Stimulated activated CD4-positive, alpha-beta T cell treated with anti-CD3 and anti-CD28 coated beads, Interleukin-4, amount 100 ng/mL, for 24 hours (primary cell): ENCODE results near the gene RPH3AL.
"Not testable (repeated sequence)": the region's sequence is repeated elsewhere in the genome, so short reads cannot be mapped to it uniquely, and the experiment has no call there.

ENCODE experiments used
- DNase-seq: peaks from one replicate; pipeline ENCODE4 v3.0.0-alpha.2; 2020

RPH3AL gene

DNA sequence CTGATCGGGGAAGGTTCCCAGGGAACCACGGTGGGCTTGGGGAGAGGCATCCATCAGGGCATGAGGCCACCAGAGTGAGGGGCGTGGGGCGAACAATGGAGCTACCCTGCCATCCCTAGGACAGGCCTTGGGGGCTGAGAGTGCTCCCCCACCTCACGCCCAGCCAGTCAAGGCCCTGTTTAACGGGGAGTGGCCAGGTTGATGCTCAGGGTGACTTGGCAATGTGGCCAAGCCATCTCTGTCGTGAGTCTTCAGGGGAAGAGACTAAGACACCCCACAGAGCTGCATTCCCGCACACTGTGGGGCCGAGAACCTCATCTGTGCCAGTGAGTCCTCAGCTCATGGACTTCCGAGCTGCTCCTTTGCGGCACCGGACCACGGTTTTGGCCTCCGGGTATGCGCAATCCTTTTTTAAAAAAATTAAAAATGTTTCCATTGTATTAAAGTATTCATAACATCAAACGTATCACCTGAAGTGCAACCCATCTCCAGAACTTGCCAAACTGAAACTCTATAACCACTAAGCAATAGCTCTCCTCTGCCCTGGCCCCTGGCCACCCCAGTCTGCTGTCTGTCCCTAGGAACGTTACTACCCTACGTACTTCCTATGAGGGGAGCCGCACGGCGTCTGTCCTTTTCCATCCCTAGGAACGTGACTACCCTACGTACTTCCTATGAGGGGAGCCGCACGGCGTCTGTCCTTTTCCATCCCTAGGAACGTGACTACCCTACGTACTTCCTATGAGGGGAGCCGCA, 99.3 kb downstream of the RPH3AL start:
- DNase-seq: no peak

DNA sequence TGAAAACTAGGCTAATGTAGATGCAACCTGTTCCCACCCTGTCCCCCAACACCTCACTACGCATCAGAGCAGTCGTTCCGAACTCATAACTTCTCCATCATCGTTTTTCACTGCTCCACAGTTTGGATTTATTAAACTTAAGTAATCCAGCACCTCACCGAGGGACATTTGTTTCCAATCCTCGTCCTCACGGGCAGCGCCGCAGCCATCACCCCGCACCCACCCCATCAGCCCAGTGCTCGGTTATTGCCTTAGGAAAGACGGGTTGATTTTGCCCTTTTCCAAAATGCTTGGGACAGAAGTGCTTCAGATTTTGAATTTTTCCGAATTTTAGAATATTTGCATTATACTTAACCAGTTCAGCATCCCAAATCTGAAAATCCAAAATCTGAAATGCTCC, 100.2 kb downstream of the RPH3AL start:
- no peak for DNase-seq

DNA sequence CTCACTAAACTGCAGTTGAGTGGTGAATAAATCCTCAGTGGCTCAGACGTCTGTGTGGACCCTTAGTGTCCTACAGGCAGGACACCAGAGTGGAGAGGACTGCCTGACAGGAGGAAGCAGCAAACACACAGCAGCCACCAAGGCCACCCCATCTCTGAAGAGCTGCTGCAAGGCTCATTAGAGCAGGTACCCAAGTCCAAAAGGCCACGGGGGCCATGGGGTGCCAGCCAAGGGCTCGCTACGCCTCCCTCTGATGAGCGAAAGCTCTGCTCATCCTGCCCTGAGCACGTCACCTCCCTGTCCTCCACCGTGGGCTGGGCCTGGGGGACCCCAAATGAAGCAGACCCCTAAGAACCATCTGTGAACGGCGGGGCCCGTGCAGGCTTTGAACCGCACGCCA, 101.1 kb downstream of the RPH3AL start:
- no peak for DNase-seq

DNA sequence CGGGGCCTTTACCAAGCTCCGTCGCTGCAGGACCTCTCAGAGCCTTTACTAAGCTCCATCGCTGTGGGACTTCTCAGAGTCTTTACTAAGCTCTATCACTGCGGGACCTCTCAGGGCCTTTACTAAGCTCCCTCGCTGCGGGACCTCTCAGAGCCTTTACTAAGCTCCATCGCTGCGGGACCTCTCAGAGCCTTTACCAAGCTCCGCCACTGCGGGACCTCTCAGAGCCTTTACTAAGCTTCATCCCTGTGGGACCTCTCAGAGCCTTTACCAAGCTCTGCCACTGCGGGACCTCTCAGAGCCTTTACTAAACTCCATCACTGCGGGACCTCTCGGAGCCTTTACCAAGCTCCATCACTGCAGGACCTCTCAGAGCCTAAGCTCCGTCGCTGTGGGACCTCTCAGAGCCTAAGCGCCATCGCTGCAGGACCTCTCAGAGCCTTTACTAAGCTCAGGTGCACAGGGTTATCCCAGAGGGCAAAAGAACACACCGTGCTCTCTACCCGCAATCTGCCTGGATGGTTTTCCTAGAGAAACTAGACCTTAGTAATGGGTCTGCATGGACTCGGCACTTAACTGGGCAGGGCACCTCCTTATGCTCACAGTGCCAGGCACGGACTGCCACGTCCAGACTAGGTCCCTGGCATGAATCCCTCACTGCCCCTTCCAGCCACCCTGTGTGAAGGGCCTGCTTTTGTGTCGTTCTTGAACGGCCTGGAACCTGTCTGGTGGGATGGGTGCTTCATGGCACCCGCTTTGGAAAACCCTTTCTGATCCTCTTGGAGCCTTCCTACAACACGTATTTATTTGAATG, 101.9 kb downstream of the RPH3AL start:
- DNase-seq: no peak

DNA sequence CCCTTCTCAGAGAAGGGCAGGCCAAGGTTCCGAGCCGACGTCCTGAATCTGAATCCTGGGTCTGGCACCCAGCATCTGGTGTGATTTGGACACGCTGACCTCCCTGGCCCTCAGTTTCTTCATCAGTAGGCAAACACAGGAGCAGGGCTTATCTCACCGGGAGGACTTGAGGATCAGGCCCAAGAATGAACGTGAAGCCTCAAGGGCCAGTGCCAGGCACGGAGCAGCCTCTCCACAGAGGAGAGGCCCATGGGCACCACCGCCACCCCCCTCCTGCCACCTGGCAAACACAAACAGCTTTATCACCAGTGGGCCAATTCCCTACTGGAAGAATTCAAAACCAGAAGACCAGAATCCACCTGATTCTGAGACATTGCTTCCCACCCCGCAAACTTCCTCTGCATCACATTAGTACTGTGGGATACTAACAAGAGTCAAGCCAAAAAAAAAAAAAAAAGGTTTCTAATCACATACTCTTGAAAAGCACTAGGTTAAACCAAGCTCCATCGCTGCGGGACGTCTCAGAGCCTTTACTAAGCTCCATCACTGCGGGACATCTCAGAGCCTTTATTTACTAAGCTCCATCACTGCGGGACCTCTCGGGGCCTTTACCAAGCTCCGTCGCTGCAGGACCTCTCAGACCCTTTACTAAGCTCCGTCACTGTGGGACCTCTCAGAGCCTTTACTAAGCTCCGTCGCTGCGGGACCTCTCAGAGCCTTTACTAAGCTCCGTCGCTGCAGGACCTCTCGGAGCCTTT, 103.2 kb downstream of the RPH3AL start:
- no peak for DNase-seq

DNA sequence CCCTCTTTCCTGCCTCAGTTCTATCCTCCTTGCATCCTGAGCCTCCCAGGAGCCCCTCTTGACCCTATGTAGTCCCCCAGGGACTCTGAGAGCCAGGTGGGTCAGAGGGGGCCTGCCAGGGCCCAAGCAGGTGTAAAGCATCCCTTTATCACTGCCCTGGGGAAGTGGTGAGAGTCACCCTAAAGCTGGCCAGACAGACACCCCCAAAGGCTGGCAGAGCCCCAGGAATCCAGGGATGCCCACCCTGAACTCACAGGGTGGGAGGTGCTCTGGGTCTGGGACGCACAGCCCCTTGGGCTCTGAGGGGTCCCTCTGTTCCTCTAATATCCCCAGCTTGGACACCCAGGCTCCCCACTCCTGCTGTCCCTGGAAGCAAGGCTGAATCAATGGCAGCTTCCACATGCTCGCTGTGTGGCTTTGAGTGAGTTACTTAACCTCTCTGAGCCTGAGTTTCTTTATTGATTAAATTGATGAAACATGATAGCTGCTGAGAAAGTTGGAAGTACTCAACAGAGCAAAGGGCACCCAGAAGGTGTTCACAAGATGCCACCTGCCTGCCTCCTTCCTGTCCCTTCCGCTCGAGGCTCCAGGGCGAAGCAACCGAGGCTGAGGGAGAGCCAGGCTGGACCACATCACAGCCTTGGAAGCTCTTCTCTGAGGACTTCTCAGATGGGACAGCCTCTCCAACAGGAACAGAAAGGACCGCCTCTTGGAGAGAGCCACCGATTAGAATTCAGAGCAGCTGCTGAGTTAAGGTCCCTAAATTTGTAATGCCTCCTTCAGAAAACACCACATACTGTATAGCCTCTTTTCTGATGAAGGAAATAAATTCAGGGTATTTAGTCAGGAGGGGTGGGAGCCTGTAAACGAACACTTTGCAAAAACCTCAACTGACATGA, 104.0 kb downstream of the RPH3AL start:
- no peak for DNase-seq

DNA sequence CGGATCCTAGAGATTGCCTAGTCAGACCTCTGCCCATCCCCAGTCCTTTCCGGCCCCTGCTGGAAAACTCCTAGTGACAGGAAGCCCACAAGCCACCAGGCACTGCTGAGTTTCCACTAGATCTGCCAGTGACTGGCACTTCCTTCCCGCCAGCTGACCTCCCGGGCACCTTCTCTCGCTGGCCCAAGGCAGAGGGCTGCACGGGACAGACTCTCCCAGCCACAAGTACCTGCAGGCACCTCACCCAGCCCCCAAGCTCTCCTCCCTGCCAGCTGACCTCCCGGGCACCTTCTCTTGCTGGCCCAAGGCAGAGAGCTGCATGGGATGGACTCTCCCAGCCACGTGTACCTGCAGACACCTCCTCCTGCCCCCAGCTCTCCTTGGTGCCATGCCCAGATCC, 104.8 kb downstream of the RPH3AL start:
- DNase-seq: no peak

DNA sequence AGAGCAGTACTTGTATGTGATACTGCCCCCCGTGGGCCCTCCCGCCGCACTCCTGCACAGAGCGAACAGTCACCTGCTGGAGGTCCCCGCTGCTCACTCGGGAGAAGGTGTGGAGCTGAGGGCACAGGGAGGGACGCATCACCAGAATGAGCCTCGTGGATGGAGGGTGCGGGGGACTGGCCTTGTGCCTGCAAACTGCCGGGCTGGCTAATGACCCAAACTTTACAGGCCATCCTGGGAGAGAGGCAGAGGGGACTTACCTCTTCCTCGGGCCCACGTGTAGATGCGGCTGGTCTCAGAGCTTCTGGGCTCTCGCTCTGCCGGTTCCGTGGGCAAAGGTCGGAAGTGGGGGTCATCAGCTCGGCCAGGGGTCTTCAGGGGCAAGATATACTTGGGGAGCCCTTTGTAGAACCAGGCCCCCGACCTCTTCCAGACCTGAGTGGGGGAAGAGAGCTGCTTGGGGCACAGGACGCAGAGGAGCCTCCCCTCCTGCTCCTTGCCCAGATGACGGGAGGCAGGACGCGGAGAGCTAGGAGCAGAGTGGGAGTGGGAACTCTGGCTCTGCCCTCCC, 105.7 kb downstream of the RPH3AL start:
- no peak for DNase-seq

DNA sequence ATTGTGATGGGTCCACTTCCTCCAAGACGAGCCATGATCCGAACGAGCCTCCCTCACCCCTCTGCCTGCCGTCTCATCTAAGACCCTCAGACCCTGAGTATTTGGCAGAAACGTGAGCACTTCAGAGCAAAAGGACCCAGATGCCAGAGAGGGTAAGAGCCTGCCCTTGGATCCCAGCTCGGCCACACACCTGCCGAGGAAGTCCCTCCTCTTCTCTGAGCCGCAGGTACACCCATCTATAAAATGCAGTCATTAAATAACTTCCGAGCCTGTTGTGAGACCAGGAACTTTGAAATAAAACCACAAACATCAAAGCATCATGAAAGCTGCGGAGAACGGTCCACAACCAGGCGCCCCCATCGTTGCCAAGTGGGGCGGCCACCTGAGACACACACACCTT, 106.4 kb downstream of the RPH3AL start:
- DNase-seq: no peak

DNA sequence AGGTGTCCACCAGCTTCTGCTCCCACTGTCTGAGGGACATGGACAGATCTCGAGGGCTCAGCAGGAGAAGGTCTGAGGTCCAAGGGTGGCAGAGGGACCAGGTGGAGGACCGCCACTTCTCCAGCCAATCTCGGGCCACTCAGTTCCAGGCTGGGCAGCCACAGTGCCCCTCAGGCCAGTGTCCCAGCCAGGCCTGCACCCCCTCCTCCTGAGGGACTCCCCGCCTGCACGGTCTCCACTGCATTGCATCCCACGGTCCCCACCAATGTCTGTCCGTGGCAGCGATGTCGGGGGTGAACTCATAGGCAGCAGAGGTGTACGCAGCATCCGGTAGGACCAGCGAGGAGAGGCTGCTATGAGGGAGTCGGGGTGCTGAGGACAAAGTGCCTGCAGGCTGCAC, 107.0 kb downstream of the RPH3AL start:
- no peak for DNase-seq

DNA sequence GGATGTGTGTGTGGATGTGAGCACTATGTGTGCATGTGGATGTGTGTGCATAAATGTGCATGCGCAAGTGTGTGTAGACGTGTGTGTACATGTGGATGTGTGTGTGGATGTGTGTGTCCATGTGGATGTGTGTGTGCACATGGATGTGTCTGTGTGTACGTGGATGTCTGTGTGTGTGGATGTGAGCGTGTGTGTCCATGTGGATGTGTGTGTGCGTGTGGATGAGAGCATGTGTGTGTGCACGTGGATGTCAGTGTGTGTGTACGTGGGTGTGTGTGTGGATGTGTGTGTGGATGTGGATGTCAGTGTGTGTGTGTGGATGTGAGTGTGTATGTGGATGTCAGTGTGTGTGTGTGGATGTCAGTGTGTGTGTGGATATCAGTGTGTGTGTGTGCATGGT, 107.6 kb downstream of the RPH3AL start:
- DNase-seq: no peak

DNA sequence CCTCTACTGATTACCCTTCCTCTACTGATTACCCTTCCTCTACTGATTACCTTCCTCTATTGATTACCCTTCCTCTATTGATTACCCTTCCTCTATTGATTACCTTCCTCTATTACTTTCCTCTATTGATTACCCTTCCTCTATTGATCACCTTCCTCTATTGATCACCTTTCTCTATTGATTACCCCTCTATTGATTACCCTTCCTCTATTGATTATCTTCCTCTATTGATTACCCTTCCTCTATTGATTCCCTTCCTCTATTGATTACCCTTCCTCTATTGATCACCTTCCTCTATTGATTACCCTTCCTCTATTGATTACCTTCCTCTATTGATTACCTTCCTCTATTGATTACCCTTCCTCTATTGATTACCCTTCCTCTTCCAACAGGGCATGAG, 108.7 kb downstream of the RPH3AL start:
- not testable (repeated sequence) for DNase-seq

DNA sequence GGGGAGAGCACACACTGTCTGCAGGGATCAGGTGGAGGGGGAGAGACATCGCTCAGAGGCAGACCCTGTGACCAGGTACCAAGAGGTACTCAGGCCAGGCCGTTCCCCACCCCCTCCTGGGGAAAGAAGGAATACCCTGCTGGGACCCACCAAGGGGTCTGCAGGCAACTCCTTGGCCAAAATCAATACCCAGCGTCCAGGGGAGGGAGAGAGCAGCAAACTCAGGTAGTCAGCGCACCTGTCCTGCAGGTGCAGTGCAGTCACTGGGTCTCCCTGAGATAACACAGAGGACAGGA, 113.7 kb downstream of the RPH3AL start:
- no peak for DNase-seq

DNA sequence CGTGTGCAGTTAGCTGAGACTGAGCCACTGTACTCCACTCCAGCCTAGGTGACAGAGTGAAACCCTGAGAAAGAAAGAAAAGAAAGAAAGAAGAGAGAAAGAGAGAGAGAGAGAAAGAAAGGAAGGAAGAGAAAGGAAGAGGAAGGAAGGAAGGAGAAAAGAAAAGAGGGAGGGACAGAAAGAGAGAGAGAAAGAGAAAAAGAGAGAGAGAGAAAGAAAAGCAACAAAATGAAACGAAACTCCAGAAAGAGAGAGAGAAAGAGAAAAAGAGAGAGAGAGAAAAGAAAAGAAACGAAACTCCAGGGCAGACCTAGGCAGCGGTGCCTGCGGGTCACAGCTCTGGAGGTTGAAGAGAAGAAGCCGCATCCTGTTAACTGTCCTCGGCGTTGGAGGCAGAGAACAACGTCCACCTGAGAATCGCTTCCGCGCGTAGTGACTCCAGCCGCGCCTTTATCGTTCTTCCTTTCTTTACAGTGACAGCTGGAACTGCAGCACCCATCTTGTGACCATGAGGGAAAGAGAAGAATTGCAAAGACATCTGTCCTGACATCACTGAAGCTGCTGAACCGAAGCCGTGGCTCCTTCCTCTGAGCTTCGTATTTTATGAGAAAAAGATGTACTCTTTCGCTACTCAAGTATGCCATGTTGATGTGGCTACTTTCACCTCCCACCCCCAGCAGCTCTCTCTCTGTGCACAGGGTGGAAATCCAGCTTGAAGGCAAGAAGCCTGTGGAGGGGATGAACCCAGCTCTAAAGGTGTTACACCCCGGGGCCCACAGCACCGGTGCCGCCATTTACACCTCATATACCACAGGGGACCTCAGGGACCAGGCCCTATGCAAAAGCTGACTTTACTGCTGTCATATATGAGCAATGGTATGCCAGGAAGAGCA, 114.3 kb downstream of the RPH3AL start:
- DNase-seq: no peak

DNA sequence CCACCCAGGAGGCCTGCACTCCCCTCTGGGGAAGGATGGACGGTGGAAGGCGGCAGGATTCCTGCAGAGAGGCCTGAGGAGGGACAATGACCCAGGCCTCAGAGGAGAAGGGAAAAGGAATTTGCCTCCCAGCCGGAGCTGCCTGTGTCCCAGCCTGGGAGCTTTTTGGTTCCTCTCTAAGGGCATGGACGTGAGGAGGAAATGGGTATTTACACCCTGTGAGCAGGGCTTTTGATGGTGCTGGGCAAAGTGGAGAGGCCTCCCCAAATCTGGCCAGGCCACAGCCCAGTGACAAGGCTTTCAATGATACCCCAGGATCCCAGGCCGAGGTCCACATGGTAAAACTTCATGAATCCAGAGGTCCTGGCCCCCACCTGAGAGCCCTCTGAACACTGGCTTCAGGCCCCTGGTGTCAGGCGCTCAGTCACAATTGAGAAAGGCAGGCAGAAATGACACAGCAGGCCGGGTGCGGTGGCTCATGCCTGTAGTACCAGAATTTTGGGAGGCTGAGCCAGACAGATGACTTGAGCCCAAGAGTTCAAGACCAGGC, 115.1 kb downstream of the RPH3AL start:
- no peak for DNase-seq

DNA sequence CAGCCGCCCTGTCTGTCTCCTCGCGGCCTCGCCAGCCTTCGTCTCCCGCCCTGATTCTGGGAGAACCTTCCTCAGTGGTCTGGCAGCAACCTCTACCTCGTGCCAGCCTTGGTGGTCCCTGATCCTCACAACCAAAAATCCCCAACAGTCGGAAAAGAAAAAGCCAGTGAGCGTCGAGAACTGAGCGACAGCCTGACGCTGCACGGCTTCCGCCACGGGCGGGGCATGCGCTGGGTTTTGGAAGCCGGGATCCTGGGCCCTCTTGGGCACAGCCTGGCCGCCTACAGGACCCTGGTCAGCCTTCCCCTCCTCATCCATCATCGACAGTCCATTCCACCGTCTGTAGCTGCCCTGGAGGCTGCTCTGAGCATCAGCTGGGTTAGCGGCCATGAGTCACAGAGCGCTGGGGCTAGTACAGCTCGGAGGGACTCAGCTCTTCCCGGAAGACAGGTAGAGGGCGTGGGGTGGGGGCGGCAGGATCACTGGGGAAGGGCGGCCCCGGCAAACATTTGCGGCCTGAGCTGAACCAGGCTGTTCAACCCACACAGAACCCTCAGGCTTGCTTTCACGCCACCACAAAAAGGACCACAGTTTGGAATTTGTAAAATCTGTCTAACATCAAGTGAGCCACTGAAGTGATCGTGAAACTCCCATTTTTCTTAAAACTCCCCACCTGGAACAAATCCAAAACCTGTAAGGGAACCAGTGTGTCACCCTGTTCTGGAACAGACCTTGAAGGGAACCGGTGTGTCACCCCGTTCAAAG, 115.8 kb downstream of the RPH3AL start:
- no peak for DNase-seq

DNA sequence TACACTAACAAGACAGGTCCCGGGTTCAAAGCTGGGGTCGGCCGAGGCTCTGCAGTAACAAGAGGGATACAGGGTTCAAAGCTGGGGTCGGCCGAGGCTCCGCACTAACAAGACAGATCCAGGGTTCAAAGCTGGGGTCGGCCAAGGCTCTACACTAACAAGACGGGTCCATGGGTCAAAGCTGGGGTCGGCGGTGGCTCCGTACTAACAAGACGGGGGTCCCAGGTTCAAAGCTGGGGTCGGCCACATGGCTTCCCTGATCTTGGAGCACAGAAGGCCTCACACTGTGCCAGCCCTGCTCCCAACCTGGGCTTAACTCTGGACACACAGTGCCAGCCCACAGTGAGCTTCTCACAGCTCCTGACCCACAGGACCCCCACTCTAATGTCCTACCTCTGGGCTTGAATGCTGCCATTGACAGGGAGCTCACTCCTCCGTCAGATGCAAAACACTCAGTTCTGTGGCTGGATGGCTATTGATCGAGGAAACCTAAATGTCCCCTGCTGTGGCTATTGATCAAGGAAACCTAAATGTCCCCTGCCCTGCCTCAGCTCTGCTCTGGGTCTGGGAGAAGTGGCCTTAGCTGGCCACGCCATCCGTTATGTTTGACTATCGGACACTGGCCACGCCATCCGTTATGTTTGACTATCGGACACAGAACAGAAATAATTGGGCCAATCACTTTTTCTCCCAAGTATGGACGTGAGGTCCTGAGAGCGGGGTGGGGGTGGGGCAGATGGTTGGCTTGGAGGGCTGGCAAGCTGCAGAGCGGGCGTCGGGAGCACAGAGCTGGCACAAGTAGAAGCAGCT, 116.6 kb downstream of the RPH3AL start:
- no peak for DNase-seq

DNA sequence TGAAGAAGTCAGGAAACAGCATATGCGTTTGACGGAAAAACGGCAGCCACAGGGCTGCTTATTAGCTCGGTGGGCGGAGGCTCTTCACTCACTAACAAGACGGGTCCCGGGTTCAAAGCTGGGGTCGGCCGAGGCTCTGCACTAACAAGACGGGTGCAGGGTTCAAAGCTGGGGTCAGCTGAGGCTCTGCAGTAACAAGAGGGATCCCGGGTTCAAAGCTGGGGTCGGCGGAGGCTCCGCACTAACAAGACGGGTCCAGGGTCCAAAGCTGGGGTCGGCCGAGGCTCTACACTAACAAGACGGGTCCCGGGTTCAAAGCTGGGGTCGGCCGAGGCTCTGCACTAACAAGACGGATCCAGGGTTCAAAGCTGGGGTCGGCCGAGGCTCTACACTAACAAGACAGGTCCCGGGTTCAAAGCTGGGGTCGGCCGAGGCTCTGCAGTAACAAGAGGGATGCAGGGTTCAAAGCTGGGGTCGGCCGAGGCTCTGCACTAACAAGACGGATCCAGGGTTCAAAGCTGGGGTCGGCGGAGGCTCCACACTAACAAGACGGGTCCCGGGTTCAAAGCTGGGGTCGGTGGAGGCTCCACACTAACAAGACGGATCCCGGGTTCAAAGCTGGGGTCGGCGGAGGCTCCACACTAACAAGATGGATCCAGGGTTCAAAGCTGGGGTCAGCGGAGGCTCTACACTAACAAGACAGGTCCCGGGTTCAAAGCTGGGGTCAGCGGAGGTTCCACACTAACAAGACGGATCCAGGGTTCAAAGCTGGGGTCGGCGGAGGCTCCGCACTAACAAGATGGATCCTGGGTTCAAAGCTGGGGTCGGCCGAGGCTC, 117.4 kb downstream of the RPH3AL start:
- DNase-seq: not testable (repeated sequence)
